ENCODE measurements around the gene NIPBL. TPM values are rescaled to one million over a fixed set of nuclear protein-coding genes. Genes with fewer than 3 reads are reported as not detected.
"Not testable (repeated sequence)": the region's sequence is repeated elsewhere in the genome, so short reads cannot be mapped to it uniquely, and the experiment has no call there.

Gene NIPBL
- total RNA-seq, 1 donor from 2014 or later, result 19.6 TPM

- DNase-seq (ENCODE audit: low read depth in 2 of 2), result no peak
These were observed 158.4 kb downstream of the NIPBL start for GRCh38 chr5:37034955-37035354.

GRCh38 chr5:37037840-37038239, 161.3 kb downstream of the NIPBL start:
- no peak for DNase-seq (ENCODE audit: low read depth in 2 of 2)

- no peak for DNase-seq (ENCODE audit: low read depth in 2 of 2)
These were observed 163.3 kb downstream of the NIPBL start for GRCh38 chr5:37039824-37040223.

- peak in 1 of 2 donors; percentile 26 for DNase-seq (ENCODE audit: low read depth in 2 of 2)
These were observed 167.1 kb downstream of the NIPBL start for GRCh38 chr5:37043693-37044092.

- no peak for DNase-seq (ENCODE audit: low read depth in 2 of 2)
These were observed 167.6 kb downstream of the NIPBL start for GRCh38 chr5:37044120-37044519.

GRCh38 chr5:37045703-37046102, 169.1 kb downstream of the NIPBL start:
- DNase-seq (ENCODE audit: low read depth in 2 of 2), result no peak

GRCh38 chr5:37047947-37048346, 171.4 kb downstream of the NIPBL start:
- no peak for DNase-seq (ENCODE audit: low read depth in 2 of 2)

- DNase-seq (ENCODE audit: low read depth in 2 of 2), result peak; percentile 35 to 49
These were observed 177.8 kb downstream of the NIPBL start for GRCh38 chr5:37054391-37054790.

- peak in 1 of 2 donors; percentile 15 for DNase-seq (ENCODE audit: low read depth in 2 of 2)
These were observed 178.9 kb downstream of the NIPBL start for GRCh38 chr5:37055383-37055990.

GRCh38 chr5:37056762-37057161, 180.2 kb downstream of the NIPBL start:
- DNase-seq (ENCODE audit: low read depth in 2 of 2), result no peak

- DNase-seq (ENCODE audit: low read depth in 2 of 2), result no peak
These were observed 183.5 kb downstream of the NIPBL start for GRCh38 chr5:37060030-37060429.

- DNase-seq (ENCODE audit: low read depth in 2 of 2), result no peak
These were observed 187.2 kb downstream of the NIPBL start for GRCh38 chr5:37063739-37064138.

- DNase-seq (ENCODE audit: low read depth in 2 of 2), result no peak
These were observed 187.9 kb downstream of the NIPBL start for GRCh38 chr5:37064442-37064841.

- DNase-seq (ENCODE audit: low read depth in 2 of 2), result no peak
These were observed 194.9 kb downstream of the NIPBL start for GRCh38 chr5:37071487-37071886.

GRCh38 chr5:37071901-37072581, 195.5 kb downstream of the NIPBL start:
- peak; percentile 71 to 85 for DNase-seq (ENCODE audit: low read depth in 2 of 2)

- DNase-seq (ENCODE audit: low read depth in 2 of 2), result no peak
These were observed 198.9 kb downstream of the NIPBL start for GRCh38 chr5:37075399-37075950.

- no peak for DNase-seq (ENCODE audit: low read depth in 2 of 2)
These were observed 200.6 kb downstream of the NIPBL start for GRCh38 chr5:37077146-37077545.

- no peak for DNase-seq (ENCODE audit: low read depth in 2 of 2)
These were observed 204.1 kb downstream of the NIPBL start for GRCh38 chr5:37080697-37081096.

- DNase-seq (ENCODE audit: low read depth in 2 of 2), result peak in 1 of 2 donors; percentile 17
These were observed 206.4 kb downstream of the NIPBL start for GRCh38 chr5:37082977-37083376.

- not testable (repeated sequence) for DNase-seq (ENCODE audit: low read depth in 2 of 2)
These were observed 209.5 kb downstream of the NIPBL start for GRCh38 chr5:37086026-37086425.

GRCh38 chr5:37086466-37087173, 210.1 kb downstream of the NIPBL start:
- DNase-seq (ENCODE audit: low read depth in 2 of 2), result no peak

GRCh38 chr5:37088009-37088408, 211.4 kb downstream of the NIPBL start:
- no peak for DNase-seq (ENCODE audit: low read depth in 2 of 2)

Measured in dermis microvascular lymphatic vessel endothelial cell (primary cell).